OCI-LY7 (cell line): ENCODE results near the gene MTG2. TPM values are rescaled to one million over a fixed set of nuclear protein-coding genes. Genes with fewer than 3 reads are reported as not detected.

Experiments
- BruUV-seq: library from RNA; stranded (reverse); fragments of 400-500 nt; replicated peaks from 2 replicates; lab custom pipeline; 2021; lab: Mats Ljungman, UMichigan
- CTCF ChIA-PET: fragments of 300-600 bp; sonication (Branson Sonifier 250); formaldehyde crosslinking; loops from one replicate; lab custom pipeline; 2022; ENCODE audit warnings: antibody characterized with exemption; ENCODE audit not compliant: unreplicated experiment; lab: Charles Lee
- POLR2A ChIA-PET: fragments of 300-600 bp; sonication (Branson Sonifier 250); formaldehyde crosslinking; loops from one replicate; lab custom pipeline; 2022; ENCODE audit warnings: antibody characterized with exemption; lab: Charles Lee
- DNase-seq: peaks from one replicate; pipeline ENCODE4 v3.0.0-alpha.2; 2015; ENCODE audit warnings: low spot score
- H2AFZ ChIP-seq: fragments of 200-600 bp; sonication (generic), shearing (Covaris generic); 2 replicates; pipeline ENCODE4 v1.6.1; 2014; ENCODE audit warnings: mild to moderate bottlenecking, antibody characterized with exemption, low read length, moderate library complexity
- H3K27ac ChIP-seq: fragments of 200-600 bp; sonication (generic); 2 replicates; pipeline ENCODE4 v1.5.1; 2014; ENCODE audit warnings: mixed run types, low read depth, mild to moderate bottlenecking, moderate library complexity, low read length, inconsistent platforms; ENCODE audit not compliant: poor library complexity, severe bottlenecking
- H3K36me3 ChIP-seq: fragments of 200-600 bp; sonication (generic); 2 replicates; pipeline ENCODE4 v1.6.1; 2014; ENCODE audit warnings: mild to moderate bottlenecking, antibody characterized with exemption, low read length, moderate library complexity, mixed read lengths; ENCODE audit not compliant: insufficient read depth
- H3K4me1 ChIP-seq: fragments of 200-600 bp; sonication (generic); 2 replicates; pipeline ENCODE4 v1.5.1; 2014; ENCODE audit warnings: mild to moderate bottlenecking, low read length; ENCODE audit not compliant: insufficient read depth, poor library complexity, severe bottlenecking
- H3K4me2 ChIP-seq: fragments of 200-600 bp; sonication (generic); 2 replicates; pipeline ENCODE4 v1.6.1; 2014; ENCODE audit warnings: mild to moderate bottlenecking, low read length
- H3K4me3 ChIP-seq: fragments of 200-600 bp; sonication (generic); 2 replicates; pipeline ENCODE4 v1.5.1; 2014; ENCODE audit warnings: mild to moderate bottlenecking, low read depth, low read length; ENCODE audit not compliant: poor library complexity, severe bottlenecking
- H3K79me2 ChIP-seq: fragments of 200-600 bp; sonication (generic); 2 replicates; pipeline ENCODE4 v1.6.1; 2016; ENCODE audit warnings: low read depth, mild to moderate bottlenecking, low read length, moderate library complexity, mixed read lengths; ENCODE audit not compliant: insufficient read depth
- H3K9me2 ChIP-seq: fragments of 200-600 bp; sonication (generic); 2 replicates; pipeline ENCODE4 v1.6.1; 2016; ENCODE audit warnings: mild to moderate bottlenecking, low read length, mixed read lengths; ENCODE audit not compliant: insufficient read depth
- H3K9me3 ChIP-seq: fragments of 200-600 bp; sonication (generic); 2 replicates; pipeline ENCODE4 v1.6.1; 2014; ENCODE audit warnings: mild to moderate bottlenecking, mixed run types, low read length, mixed read lengths
- H4K20me1 ChIP-seq: fragments of 200-600 bp; sonication (generic); 2 replicates; pipeline ENCODE4 v1.6.1; 2014; ENCODE audit warnings: mild to moderate bottlenecking, antibody characterized with exemption, low read length, moderate library complexity, mixed read lengths; ENCODE audit not compliant: insufficient read depth
- CTCF ChIP-seq: fragments of 200-600 bp; sonication (generic); conservative IDR thresholded peaks from 2 replicates; pipeline ENCODE4 v1.5.1; 2014; ENCODE audit warnings: mild to moderate bottlenecking, antibody characterized with exemption, low read length, moderate library complexity, mixed read lengths
- EZH2phosphoT487 ChIP-seq: fragments of 200-600 bp; sonication (generic); IDR thresholded peaks from 2 replicates; pipeline ENCODE4 v1.6.1; 2018; ENCODE audit warnings: low read depth, borderline replicate concordance, mild to moderate bottlenecking, mixed run types, antibody characterized with exemption, low read length, moderate library complexity, mixed read lengths
- intact Hi-C: fragments of 100-400 bp; cut with micrococcal nuclease; formaldehyde crosslinking; loops from one replicate; pipeline ENCODE4 v1.10.0; 2022; ENCODE audit not compliant: unreplicated experiment
- total RNA-seq, 2 experiments: library from RNA; depleted of rRNA in 1 of 2; stranded (reverse); fragments of >200 nt in 1 of 2; shearing (Covaris generic) in 1 of 2; gene quantifications; 2 replicates each; pipeline ENCODE4 v1.2.3, GENCODE V29; 2014 to 2022

MTG2 gene
- total RNA-seq, 2 experiments from 2014 or later: 24.1 to 37.5 TPM

- Histone ChIP-seq H3K4me3 (no peak overlapping the region), H3K4me2 (no peak overlapping the region), H2AFZ (no peak overlapping the region), H3K4me1 (peaks cover 8% of the 10 kb centered on the region), H3K79me2 (peaks cover 6% of the 10 kb centered on the region; the same call in 1 of the 2 replicates), H3K9me3 (no peaks in the 10 kb centered on the region), H3K36me3 (peaks cover 4% of the 10 kb centered on the region; the same call in 1 of the 2 replicates), H3K27ac (no peak overlapping the region), H4K20me1 (no peaks in the 10 kb centered on the region), H3K9me2 (no peaks in the 10 kb centered on the region)
- CTCF ChIA-PET: no interaction called here
- POLR2A ChIA-PET: no interaction called here
- no TSS peak for BruUV-seq
- TF ChIP-seq CTCF (no peak), EZH2phosphoT487 (no peak)
- intact Hi-C loops: no loop called here
- DNase-seq: no peak
Observed at GRCh38 chr20:62177307-62177706, 5.5 kb upstream of the MTG2 start.

- intact Hi-C loops: no loop called here
- TF ChIP-seq EZH2phosphoT487 (no peak), CTCF (no peak)
- no peak overlapping the region for H3K27ac ChIP-seq
- H2AFZ ChIP-seq: no peak overlapping the region
- H3K4me2 ChIP-seq: no peak overlapping the region
- no peaks in the 10 kb centered on the region for H3K9me3 ChIP-seq
- H3K79me2 ChIP-seq: peaks cover 12% of the 10 kb centered on the region
- peaks cover 8% of the 10 kb centered on the region for H3K4me1 ChIP-seq
- DNase-seq: no peak
- POLR2A ChIA-PET: no interaction called here
- H3K36me3 ChIP-seq: peaks cover 4% of the 10 kb centered on the region; the same call in 1 of the 2 replicates
- no peak overlapping the region for H3K4me3 ChIP-seq
- no peaks in the 10 kb centered on the region for H3K9me2 ChIP-seq
- H4K20me1 ChIP-seq: no peaks in the 10 kb centered on the region
- BruUV-seq: no TSS peak
- CTCF ChIA-PET: no interaction called here
Observed at GRCh38 chr20:62178316-62179161, 4.3 kb upstream of the MTG2 start.

GRCh38 chr20:62179162-62179504, 3.7 kb upstream of the MTG2 start:
- intact Hi-C loops: no loop called here
- TF ChIP-seq CTCF (no peak), EZH2phosphoT487 (no peak)
- BruUV-seq: no TSS peak

More at GRCh38 chr20:62179162-62179504, 3.7 kb upstream of the MTG2 start:
- Histone ChIP-seq H3K27ac (no peak overlapping the region), H3K9me2 (no peaks in the 10 kb centered on the region), H2AFZ (no peak overlapping the region), H3K36me3 (peaks cover 4% of the 10 kb centered on the region; the same call in 1 of the 2 replicates), H3K79me2 (peaks cover 18% of the 10 kb centered on the region), H3K9me3 (no peaks in the 10 kb centered on the region), H3K4me3 (no peak overlapping the region), H3K4me1 (peaks cover 13% of the 10 kb centered on the region), H3K4me2 (no peak overlapping the region), H4K20me1 (no peaks in the 10 kb centered on the region)
- no peak for DNase-seq
- ChIA-PET CTCF (no interaction called here), POLR2A (no interaction called here)
